HepG2 (cell line): Measurements from ENCODE around the gene TMUB1. TPM values are rescaled to one million over a fixed set of nuclear protein-coding genes. Genes with fewer than 3 reads are reported as not detected.

Experiments used
- AGO1 ChIP-seq: fragments of 200-400 bp; formaldehyde crosslinking; IDR thresholded peaks from 2 replicates; pipeline ENCODE4 v1.6.1; 2017; ENCODE audit warnings: mild to moderate bottlenecking, low read depth, low read length, moderate library complexity; ENCODE audit not compliant: poor library complexity, severe bottlenecking
- EED ChIP-seq: sonication (generic); formaldehyde crosslinking; IDR thresholded peaks from 2 replicates; pipeline ENCODE4 v1.5.0; 2020; ENCODE audit warnings: mild to moderate bottlenecking, missing genetic modification reagents
- GPN1 ChIP-seq: sonication (generic); formaldehyde crosslinking; IDR thresholded peaks from 2 replicates; pipeline ENCODE4 v1.5.1; 2020; ENCODE audit warnings: missing genetic modification reagents, borderline replicate concordance
- HNRNPK ChIP-seq: fragments of 200-400 bp; formaldehyde crosslinking; IDR thresholded peaks from 2 replicates; pipeline ENCODE4 v1.6.1; 2018; ENCODE audit warnings: low read length, low read depth, moderate library complexity, mild to moderate bottlenecking; ENCODE audit not compliant: poor library complexity, severe bottlenecking
- MEF2D ChIP-seq: sonication (generic); formaldehyde crosslinking; IDR thresholded peaks from 2 replicates; pipeline ENCODE4 v1.5.1; 2020; ENCODE audit warnings: mild to moderate bottlenecking, missing genetic modification reagents
- MXI1 ChIP-seq: IDR thresholded peaks from 3 replicates; pipeline ENCODE4 v1.6.1; 2012; ENCODE audit warnings: low read depth, low read length, inconsistent platforms, borderline replicate concordance
- NBN ChIP-seq: fragments of 450-650 bp; conservative IDR thresholded peaks from 2 replicates; pipeline ENCODE4 v1.6.1; 2017
- NKX3-1 ChIP-seq: sonication (generic); formaldehyde crosslinking; IDR thresholded peaks from 2 replicates; pipeline ENCODE4 v1.5.0; 2020; ENCODE audit warnings: missing genetic modification reagents
- SALL2 ChIP-seq: sonication (generic); formaldehyde crosslinking; IDR thresholded peaks from 2 replicates; pipeline ENCODE4 v1.8.1; 2023; ENCODE audit warnings: mild to moderate bottlenecking, missing genetic modification reagents, inconsistent platforms
- SOX5 ChIP-seq: IDR thresholded peaks from 2 replicates; pipeline ENCODE4 v1.6.1; 2016; ENCODE audit warnings: borderline replicate concordance
- SP140L ChIP-seq: sonication (generic); formaldehyde crosslinking; IDR thresholded peaks from 2 replicates; pipeline ENCODE4 v1.4.0; 2020; ENCODE audit warnings: missing genetic modification reagents, borderline replicate concordance
- SP2 ChIP-seq: sonication (generic); formaldehyde crosslinking; IDR thresholded peaks from 2 replicates; pipeline ENCODE4 v1.5.1; 2020; ENCODE audit warnings: mild to moderate bottlenecking, missing genetic modification reagents
- TAF1 ChIP-seq: sonication (generic); formaldehyde crosslinking; IDR thresholded peaks from 2 replicates; pipeline ENCODE4 v1.4.0; 2020; ENCODE audit warnings: missing genetic modification reagents
- YEATS4 ChIP-seq: sonication (generic); formaldehyde crosslinking; IDR thresholded peaks from 2 replicates; pipeline ENCODE4 v1.4.0; 2020; ENCODE audit warnings: missing genetic modification reagents, borderline replicate concordance
- ZBTB1 ChIP-seq: sonication (generic); formaldehyde crosslinking; IDR thresholded peaks from 2 replicates; pipeline ENCODE4 v1.4.0; 2020; ENCODE audit warnings: missing genetic modification reagents, borderline replicate concordance
- ZBTB8A ChIP-seq: sonication (generic); formaldehyde crosslinking; IDR thresholded peaks from 2 replicates; pipeline ENCODE4 v1.4.0; 2020; ENCODE audit warnings: mild to moderate bottlenecking, low read depth, missing genetic modification reagents, borderline replicate concordance
- ZFP1 ChIP-seq: IDR thresholded peaks from 2 replicates; pipeline ENCODE4 v1.6.1; 2016
- ZMAT3 ChIP-seq: sonication (generic); formaldehyde crosslinking; conservative IDR thresholded peaks from 2 replicates; pipeline ENCODE4 v1.7.0; 2021; ENCODE audit warnings: missing genetic modification reagents
- ZNF101 ChIP-seq: sonication (generic); formaldehyde crosslinking; IDR thresholded peaks from 2 replicates; pipeline ENCODE4 v1.4.0; 2020; ENCODE audit warnings: mild to moderate bottlenecking, low read depth, missing genetic modification reagents, borderline replicate concordance
- ZNF225 ChIP-seq: sonication (generic); formaldehyde crosslinking; IDR thresholded peaks from 2 replicates; pipeline ENCODE4 v1.4.0; 2020; ENCODE audit warnings: mild to moderate bottlenecking, missing genetic modification reagents
- ZNF335 ChIP-seq: sonication (generic); formaldehyde crosslinking; IDR thresholded peaks from 2 replicates; pipeline ENCODE4 v1.4.0; 2020; ENCODE audit warnings: missing genetic modification reagents
- ZNF543 ChIP-seq: sonication (generic); formaldehyde crosslinking; IDR thresholded peaks from 2 replicates; pipeline ENCODE4 v1.4.0; 2020; ENCODE audit warnings: mild to moderate bottlenecking, missing genetic modification reagents
- ZNF572 ChIP-seq: sonication (generic); formaldehyde crosslinking; IDR thresholded peaks from 2 replicates; pipeline ENCODE4 v1.5.1; 2020; ENCODE audit warnings: mild to moderate bottlenecking, missing genetic modification reagents
- ZNF670 ChIP-seq: sonication (generic); formaldehyde crosslinking; IDR thresholded peaks from 2 replicates; pipeline ENCODE4 v1.8.0; 2022; ENCODE audit warnings: mild to moderate bottlenecking, missing genetic modification reagents, borderline replicate concordance
- ZNF724P ChIP-seq: sonication (generic); formaldehyde crosslinking; IDR thresholded peaks from 2 replicates; pipeline ENCODE4 v1.8.0; 2022; ENCODE audit warnings: missing genetic modification reagents, borderline replicate concordance
- polyA plus RNA-seq, 8 experiments: library from polyadenylated mRNA; depleted of rRNA in 3 of 8; stranded (reverse) in 7 of 8; unstranded in 1 of 8; fragments of >200 nt; fragmentation: Illumina TruSeq in 4 of 8; extraction: Trizol in 4 of 8; gene quantifications; 2 replicates each; pipeline versions ENCODE4 v1.2.1 to v1.2.3, GENCODE V29; 2011 to 2016; ENCODE audit warnings: low read depth in 4 of 8, missing spikeins in 1 of 8, mixed read lengths in 1 of 8; ENCODE audit not compliant: insufficient read depth in 1 of 8
- total RNA-seq, 5 experiments: library from RNA; depleted of rRNA; stranded (reverse); fragments of >200 nt; fragmentation: Illumina TruSeq; extraction: Trizol; gene quantifications; 2 replicates each; pipeline ENCODE4 v1.2.3, GENCODE V29; 2016; ENCODE audit warnings: low read depth in 1 of 5
- TF ChIP-seq, protein P1 (sequence below): IDR thresholded peaks from 2 replicates; pipeline ENCODE4 v1.6.1; 2016; ENCODE audit warnings: low read depth
- TF ChIP-seq, protein P2 (sequence below): sonication (generic); formaldehyde crosslinking; IDR thresholded peaks from 2 replicates; pipeline ENCODE4 v1.4.0; 2020; ENCODE audit warnings: mild to moderate bottlenecking, missing genetic modification reagents
- TF ChIP-seq, protein P3 (sequence below): sonication (generic); formaldehyde crosslinking; IDR thresholded peaks from 2 replicates; pipeline ENCODE4 v1.5.1; 2020; ENCODE audit warnings: missing genetic modification reagents, mild to moderate bottlenecking, borderline replicate concordance

The TMUB1 gene
- total and polyA plus RNA-seq, 2 of the 13 experiments (the other 11 are each of a cell fraction or from before 2014, with no cell fraction given), result 44.8 to 51.6 TPM

- TF ChIP-seq, protein P1, sequence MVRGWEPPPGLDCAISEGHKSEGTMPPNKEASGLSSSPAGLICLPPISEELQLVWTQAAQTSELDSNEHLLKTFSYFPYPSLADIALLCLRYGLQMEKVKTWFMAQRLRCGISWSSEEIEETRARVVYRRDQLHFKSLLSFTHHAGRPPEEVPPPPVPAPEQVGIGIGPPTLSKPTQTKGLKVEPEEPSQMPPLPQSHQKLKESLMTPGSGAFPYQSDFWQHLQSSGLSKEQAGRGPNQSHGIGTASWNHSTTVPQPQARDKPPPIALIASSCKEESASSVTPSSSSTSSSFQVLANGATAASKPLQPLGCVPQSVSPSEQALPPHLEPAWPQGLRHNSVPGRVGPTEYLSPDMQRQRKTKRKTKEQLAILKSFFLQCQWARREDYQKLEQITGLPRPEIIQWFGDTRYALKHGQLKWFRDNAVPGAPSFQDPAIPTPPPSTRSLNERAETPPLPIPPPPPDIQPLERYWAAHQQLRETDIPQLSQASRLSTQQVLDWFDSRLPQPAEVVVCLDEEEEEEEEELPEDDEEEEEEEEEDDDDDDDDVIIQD (CRISPR knock-in tag), result no peak
- no peak for TF ChIP-seq SALL2 (CRISPR knock-in tag)
- no peak for TF ChIP-seq NBN
- no peak for TF ChIP-seq ZNF572 (CRISPR knock-in tag)
- no peak for TF ChIP-seq ZNF335 (CRISPR knock-in tag)
- TF ChIP-seq HNRNPK, result no peak
- TF ChIP-seq, protein P2, sequence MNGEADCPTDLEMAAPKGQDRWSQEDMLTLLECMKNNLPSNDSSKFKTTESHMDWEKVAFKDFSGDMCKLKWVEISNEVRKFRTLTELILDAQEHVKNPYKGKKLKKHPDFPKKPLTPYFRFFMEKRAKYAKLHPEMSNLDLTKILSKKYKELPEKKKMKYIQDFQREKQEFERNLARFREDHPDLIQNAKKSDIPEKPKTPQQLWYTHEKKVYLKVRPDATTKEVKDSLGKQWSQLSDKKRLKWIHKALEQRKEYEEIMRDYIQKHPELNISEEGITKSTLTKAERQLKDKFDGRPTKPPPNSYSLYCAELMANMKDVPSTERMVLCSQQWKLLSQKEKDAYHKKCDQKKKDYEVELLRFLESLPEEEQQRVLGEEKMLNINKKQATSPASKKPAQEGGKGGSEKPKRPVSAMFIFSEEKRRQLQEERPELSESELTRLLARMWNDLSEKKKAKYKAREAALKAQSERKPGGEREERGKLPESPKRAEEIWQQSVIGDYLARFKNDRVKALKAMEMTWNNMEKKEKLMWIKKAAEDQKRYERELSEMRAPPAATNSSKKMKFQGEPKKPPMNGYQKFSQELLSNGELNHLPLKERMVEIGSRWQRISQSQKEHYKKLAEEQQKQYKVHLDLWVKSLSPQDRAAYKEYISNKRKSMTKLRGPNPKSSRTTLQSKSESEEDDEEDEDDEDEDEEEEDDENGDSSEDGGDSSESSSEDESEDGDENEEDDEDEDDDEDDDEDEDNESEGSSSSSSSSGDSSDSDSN, result peak; percentile 76
- no peak for TF ChIP-seq MXI1
- no peak for TF ChIP-seq SOX5 (CRISPR knock-in tag)
- 0 out of 2 replicates have a peak, but pooled peaks have one; percentile 2 for TF ChIP-seq YEATS4 (CRISPR knock-in tag)
- no peak for TF ChIP-seq ZBTB8A
- TF ChIP-seq ZBTB1 (CRISPR knock-in tag), result no peak
- no peak; the same call in 1 of the 2 replicates for TF ChIP-seq SP2
- peak; percentile 3 for TF ChIP-seq AGO1
- TF ChIP-seq ZNF724P (CRISPR knock-in tag), result no peak; the same call in 1 of the 2 replicates
- TF ChIP-seq GPN1 (CRISPR knock-in tag), result no peak
- no peak for TF ChIP-seq ZNF543 (CRISPR knock-in tag)
- no peak for TF ChIP-seq TAF1
- no peak for TF ChIP-seq NKX3-1 (CRISPR knock-in tag)
- no peak for TF ChIP-seq ZFP1 (CRISPR knock-in tag)
- TF ChIP-seq MEF2D (CRISPR knock-in tag), result no peak
- no peak for TF ChIP-seq ZNF225
- TF ChIP-seq ZNF101 (CRISPR knock-in tag), result no peak
- TF ChIP-seq ZMAT3 (CRISPR knock-in tag), result no peak
- TF ChIP-seq SP140L (CRISPR knock-in tag), result no peak
- no peak for TF ChIP-seq ZNF670 (CRISPR knock-in tag)
- no peak for TF ChIP-seq EED (CRISPR knock-in tag)
- TF ChIP-seq, protein P3, sequence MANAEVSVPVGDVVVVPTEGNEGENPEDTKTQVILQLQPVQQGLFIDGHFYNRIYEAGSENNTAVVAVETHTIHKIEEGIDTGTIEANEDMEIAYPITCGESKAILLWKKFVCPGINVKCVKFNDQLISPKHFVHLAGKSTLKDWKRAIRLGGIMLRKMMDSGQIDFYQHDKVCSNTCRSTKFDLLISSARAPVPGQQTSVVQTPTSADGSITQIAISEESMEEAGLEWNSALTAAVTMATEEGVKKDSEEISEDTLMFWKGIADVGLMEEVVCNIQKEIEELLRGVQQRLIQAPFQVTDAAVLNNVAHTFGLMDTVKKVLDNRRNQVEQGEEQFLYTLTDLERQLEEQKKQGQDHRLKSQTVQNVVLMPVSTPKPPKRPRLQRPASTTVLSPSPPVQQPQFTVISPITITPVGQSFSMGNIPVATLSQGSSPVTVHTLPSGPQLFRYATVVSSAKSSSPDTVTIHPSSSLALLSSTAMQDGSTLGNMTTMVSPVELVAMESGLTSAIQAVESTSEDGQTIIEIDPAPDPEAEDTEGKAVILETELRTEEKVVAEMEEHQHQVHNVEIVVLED (CRISPR knock-in tag), result no peak
Observed at GRCh38 chr7:151060113-151060415, 23.2 kb downstream of the TMUB1 start (continued).
